A673 (cell line): Measurements from ENCODE around the gene ERCC6L2. TPM values are rescaled to one million over a fixed set of nuclear protein-coding genes. Genes with fewer than 3 reads are reported as not detected.

ENCODE experiments used
- Bru-seq: library from RNA; stranded (reverse); fragments of 400-500 nt; gene quantifications from one replicate; lab custom pipeline; 2021; lab: Mats Ljungman, UMichigan
- BruChase-seq, 2 experiments: library from RNA; stranded (reverse); fragments of 400-500 nt; gene quantifications; one replicate each; lab custom pipeline; 2021; lab: Mats Ljungman, UMichigan
- BruUV-seq: library from RNA; stranded (reverse); fragments of 400-500 nt; replicated peaks from 2 replicates; lab custom pipeline; 2021; lab: Mats Ljungman, UMichigan
- CTCF ChIA-PET: fragments of 300-600 bp; sonication (Branson Sonifier 250); formaldehyde crosslinking; loops from one replicate; lab custom pipeline; 2022; ENCODE audit warnings: antibody characterized with exemption; lab: Charles Lee
- POLR2A ChIA-PET: fragments of 300-600 bp; sonication (Branson Sonifier 250); formaldehyde crosslinking; loops from one replicate; lab custom pipeline; 2022; ENCODE audit warnings: antibody characterized with exemption; ENCODE audit not compliant: low non-redundant PET; lab: Charles Lee
- DNase-seq: peaks from one replicate; pipeline ENCODE4 v3.0.0-alpha.2; 2015; ENCODE audit warnings: low spot score
- H3K27ac ChIP-seq: fragments of 200-600 bp; sonication (generic); 2 replicates; pipeline ENCODE4 v1.5.1; 2016; ENCODE audit warnings: mixed run types, low read depth, mild to moderate bottlenecking, mixed read lengths, antibody characterized with exemption, low read length; ENCODE audit not compliant: poor library complexity, severe bottlenecking
- H3K27me3 ChIP-seq: fragments of 200-600 bp; sonication (generic); replicated peaks from 2 replicates; pipeline ENCODE4 v1.6.1; 2017; ENCODE audit warnings: mixed run types, low read depth, mild to moderate bottlenecking, mixed read lengths, antibody characterized with exemption, low read length; ENCODE audit not compliant: insufficient read depth, poor library complexity
- H3K36me3 ChIP-seq: fragments of 200-600 bp; sonication (generic); 2 replicates; pipeline ENCODE4 v1.6.1; 2016; ENCODE audit warnings: mixed run types, mild to moderate bottlenecking, mixed read lengths, antibody characterized with exemption, low read length; ENCODE audit not compliant: insufficient read depth, poor library complexity, severe bottlenecking
- H3K4me1 ChIP-seq: fragments of 200-600 bp; sonication (generic); 2 replicates; pipeline ENCODE4 v1.6.1; 2017; ENCODE audit warnings: mixed run types, mild to moderate bottlenecking, mixed read lengths, antibody characterized with exemption, low read length; ENCODE audit not compliant: insufficient read depth, poor library complexity, severe bottlenecking
- H3K4me3 ChIP-seq: fragments of 200-600 bp; sonication (generic); 2 replicates; pipeline ENCODE4 v1.5.1; 2016; ENCODE audit warnings: low read depth, mixed run types, mild to moderate bottlenecking, mixed read lengths, low read length; ENCODE audit not compliant: poor library complexity, severe bottlenecking
- H3K9me3 ChIP-seq: fragments of 200-600 bp; sonication (generic); 2 replicates; pipeline ENCODE4 v1.6.1; 2016; ENCODE audit warnings: mixed run types, low read depth, mild to moderate bottlenecking, mixed read lengths, antibody characterized with exemption, low read length; ENCODE audit not compliant: poor library complexity, severe bottlenecking
- CTCF ChIP-seq: fragments of 300-800, 200-600 bp; sonication (generic); conservative IDR thresholded peaks from 2 replicates; pipeline ENCODE4 v1.5.1; 2017; ENCODE audit warnings: low read depth, mild to moderate bottlenecking, antibody characterized with exemption, low read length, moderate library complexity, mixed read lengths
- EZH2 ChIP-seq: fragments of 200-600 bp; sonication (generic); IDR thresholded peaks from 2 replicates; pipeline ENCODE4 v1.6.1; 2017; ENCODE audit warnings: borderline replicate concordance, low read depth, mild to moderate bottlenecking, mixed read lengths, antibody characterized with exemption, low read length; ENCODE audit not compliant: poor library complexity, severe bottlenecking
- intact Hi-C: fragments of 100-400 bp; cut with micrococcal nuclease; formaldehyde crosslinking; loops from one replicate; pipeline ENCODE4 v1.10.0; 2022; ENCODE audit not compliant: unreplicated experiment
- long read RNA-seq: library from polyadenylated mRNA; stranded (forward); transcript quantifications from one replicate; pipeline ENCODE4 v2.0.0, GENCODE V29; 2022
- total RNA-seq: library from RNA; stranded (reverse); gene quantifications from 2 replicates; pipeline ENCODE4 v1.2.3, GENCODE V29; 2021

Gene ERCC6L2
- total RNA-seq (43.5 and 51.2 TPM in 2 replicates), Bru-seq, nascent RNA (percentile 91 among the genes with signal in this experiment), BruChase-seq, experiment 1, labeled RNA remaining after a 2-hour chase (percentile 77 among the genes with signal in this experiment), BruChase-seq, experiment 2, labeled RNA remaining after a 6-hour chase (percentile 70 among the genes with signal in this experiment)
- long read RNA-seq, full-length matches to known transcripts = 3 of 26 reads
- long read RNA-seq, partial matches to known transcripts = 5 of 26 reads
- long read RNA-seq, other reads (novel, unspliced or antisense) = 18 of 26 reads

GRCh38 chr9:95875305-95876137 lies at the start of gene ERCC6L2:
TSS of gene ERCC6L2 (plus strand) at chr9:95875691. CDS start at chr9:95876039, 348 bp downstream.
- intact Hi-C loops = loop anchor here (10.0 kb wide), 2 partner anchors 151 to 371 kb away; no protein-coding TSS in a partner anchor
- TF ChIP-seq EZH2 = no peak
- TF ChIP-seq CTCF = no peak
- no TSS peak for BruUV-seq
- H3K27ac ChIP-seq = no peak within 1 kb of the TSS
- no peaks in the 10 kb centered on the region for H3K27me3 ChIP-seq
- POLR2A ChIA-PET = interaction anchor here (0.6 kb wide), 1 partner anchor 29 kb away, joined by 3 read pairs; no protein-coding TSS in a partner anchor
- no peaks in the 10 kb centered on the region for H3K36me3 ChIP-seq
- H3K4me1 ChIP-seq = peaks cover 8% of the 10 kb centered on the region
- CTCF ChIA-PET = no interaction called here
- no peak within 1 kb of the TSS for H3K4me3 ChIP-seq
- no peaks in the 10 kb centered on the region for H3K9me3 ChIP-seq
- DNase-seq = peak; percentile 99

GRCh38 chr9:95826183-95826838 lies 49.2 kb upstream of the ERCC6L2 start:
- H3K9me3 ChIP-seq = no peaks in the 10 kb centered on the region
- no peaks in the 10 kb centered on the region for H3K4me1 ChIP-seq
- POLR2A ChIA-PET = no interaction called here
- no peaks in the 10 kb centered on the region for H3K27me3 ChIP-seq
- no peak for TF ChIP-seq CTCF
- TF ChIP-seq EZH2 = no peak
- H3K36me3 ChIP-seq = no peaks in the 10 kb centered on the region
- CTCF ChIA-PET = no interaction called here
- BruUV-seq = no TSS peak
- H3K4me3 ChIP-seq = no peak overlapping the region
- H3K27ac ChIP-seq = no peak overlapping the region
- no peak for DNase-seq
- intact Hi-C loops = no loop called here

DNA sequence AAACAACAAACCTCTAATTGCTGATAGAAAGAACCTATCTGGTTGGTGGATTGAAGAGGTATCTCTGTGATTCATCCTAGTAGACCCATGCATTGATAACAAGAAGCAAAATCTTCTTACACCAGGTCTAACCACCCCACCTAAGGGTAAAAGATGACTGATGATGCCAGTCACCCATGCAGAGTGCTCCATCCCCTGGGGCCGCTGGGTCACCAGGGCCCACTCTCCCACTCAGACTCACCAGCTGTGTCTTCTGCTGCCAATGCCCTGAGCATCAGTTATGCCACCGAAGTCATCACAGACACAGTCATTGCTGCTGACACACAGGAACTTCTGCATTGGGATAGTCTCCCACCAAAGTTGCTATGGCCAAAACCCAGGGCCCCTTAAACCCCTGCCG lies 44.7 kb upstream of the ERCC6L2 start:
- TF ChIP-seq EZH2 (no peak), CTCF (no peak)
- H3K36me3 ChIP-seq = no peaks in the 10 kb centered on the region
- BruUV-seq = no TSS peak
- POLR2A ChIA-PET = no interaction called here
- H3K4me3 ChIP-seq = no peak overlapping the region
- CTCF ChIA-PET = no interaction called here
- no peaks in the 10 kb centered on the region for H3K9me3 ChIP-seq
- H3K4me1 ChIP-seq = no peaks in the 10 kb centered on the region
- intact Hi-C loops = no loop called here
- no peak for DNase-seq
- no peaks in the 10 kb centered on the region for H3K27me3 ChIP-seq
- H3K27ac ChIP-seq = no peak overlapping the region
